Mononuclear cell (primary cell): Measurements from ENCODE around the gene GCNT4. TPM values are rescaled to one million over a fixed set of nuclear protein-coding genes. Genes with fewer than 3 reads are reported as not detected.

Source experiments
- H3K27me3 ChIP-seq: 2 replicates; pipeline ENCODE4 v1.6.0; 2011; ENCODE audit warnings: low read length, control low read depth; ENCODE audit not compliant: insufficient read depth
- H3K4me1 ChIP-seq: 2 replicates; pipeline ENCODE4 v1.5.1; 2011; ENCODE audit warnings: mild to moderate bottlenecking, low read length, control low read depth; ENCODE audit not compliant: insufficient read depth
- H3K4me3 ChIP-seq: 2 replicates; pipeline ENCODE4 v1.5.1; 2011; ENCODE audit warnings: mild to moderate bottlenecking, low read length, moderate library complexity
- H3K9me3 ChIP-seq: 2 replicates; pipeline ENCODE4 v1.5.1; 2011; ENCODE audit warnings: low read depth, mild to moderate bottlenecking, control low read depth, low read length
- total RNA-seq: library from RNA; depleted of rRNA; stranded (reverse); fragments of >200 nt; gene quantifications from one replicate; pipeline ENCODE4 v1.2.3, GENCODE V29; 2012

GCNT4 gene
- total RNA-seq, 1 donor: 10.8 TPM

GRCh38 chr5:75042522-75042921, 9.8 kb downstream of the GCNT4 start:
- Histone ChIP-seq H3K9me3 (no peaks in the 10 kb centered on the region), H3K4me3 (no peak overlapping the region), H3K4me1 (peaks cover 8% of the 10 kb centered on the region), H3K27me3 (no peaks in the 10 kb centered on the region)

GRCh38 chr5:75040973-75041372, 11.4 kb downstream of the GCNT4 start:
- no peak overlapping the region for H3K4me3 ChIP-seq
- no peaks in the 10 kb centered on the region for H3K27me3 ChIP-seq
- H3K4me1 ChIP-seq: peaks cover 8% of the 10 kb centered on the region
- no peaks in the 10 kb centered on the region for H3K9me3 ChIP-seq

- Histone ChIP-seq H3K9me3 (no peaks in the 10 kb centered on the region), H3K27me3 (no peaks in the 10 kb centered on the region), H3K4me1 (peaks cover 18% of the 10 kb centered on the region), H3K4me3 (no peak overlapping the region)
Observed at GRCh38 chr5:75037106-75037505, 15.3 kb downstream of the GCNT4 start.

- Histone ChIP-seq H3K4me3 (no peak overlapping the region), H3K27me3 (no peaks in the 10 kb centered on the region), H3K4me1 (peaks cover 18% of the 10 kb centered on the region), H3K9me3 (no peaks in the 10 kb centered on the region)
Observed at GRCh38 chr5:75034137-75034739, 18.1 kb downstream of the GCNT4 start.

GRCh38 chr5:75031366-75031765, 21.0 kb downstream of the GCNT4 start:
- Histone ChIP-seq H3K4me3 (no peak overlapping the region), H3K27me3 (no peaks in the 10 kb centered on the region), H3K9me3 (no peaks in the 10 kb centered on the region), H3K4me1 (peaks cover 18% of the 10 kb centered on the region)

GRCh38 chr5:75028090-75028489, 24.3 kb downstream of the GCNT4 start:
- no peak overlapping the region for H3K4me3 ChIP-seq
- H3K4me1 ChIP-seq: peaks cover 3% of the 10 kb centered on the region
- no peaks in the 10 kb centered on the region for H3K9me3 ChIP-seq
- H3K27me3 ChIP-seq: no peaks in the 10 kb centered on the region

GRCh38 chr5:75023368-75024159, 28.8 kb downstream of the GCNT4 start:
- no peak overlapping the region for H3K4me3 ChIP-seq

GRCh38 chr5:75021800-75022199, 30.6 kb downstream of the GCNT4 start:
- Histone ChIP-seq H3K4me1 (peaks cover 3% of the 10 kb centered on the region), H3K27me3 (no peaks in the 10 kb centered on the region), H3K9me3 (no peaks in the 10 kb centered on the region), H3K4me3 (no peak overlapping the region)

More at GRCh38 chr5:75023368-75024159, 28.8 kb downstream of the GCNT4 start:
- no peaks in the 10 kb centered on the region for H3K9me3 ChIP-seq
- H3K4me1 ChIP-seq: peaks cover 3% of the 10 kb centered on the region
- no peaks in the 10 kb centered on the region for H3K27me3 ChIP-seq

GRCh38 chr5:75021219-75021618, 31.1 kb downstream of the GCNT4 start:
- Histone ChIP-seq H3K4me1 (peaks cover 3% of the 10 kb centered on the region), H3K4me3 (no peak overlapping the region), H3K9me3 (no peaks in the 10 kb centered on the region), H3K27me3 (no peaks in the 10 kb centered on the region)

GRCh38 chr5:75020016-75020656, 32.2 kb downstream of the GCNT4 start:
- H3K9me3 ChIP-seq: no peaks in the 10 kb centered on the region
- no peak overlapping the region for H3K4me3 ChIP-seq
- peaks cover 3% of the 10 kb centered on the region for H3K4me1 ChIP-seq
- H3K27me3 ChIP-seq: no peaks in the 10 kb centered on the region

- Histone ChIP-seq H3K4me3 (no peak overlapping the region), H3K27me3 (no peaks in the 10 kb centered on the region), H3K9me3 (no peaks in the 10 kb centered on the region), H3K4me1 (no peaks in the 10 kb centered on the region)
Observed at GRCh38 chr5:75018805-75019587, 33.4 kb downstream of the GCNT4 start.

- H3K27me3 ChIP-seq: no peaks in the 10 kb centered on the region
- H3K9me3 ChIP-seq: no peaks in the 10 kb centered on the region
- no peak overlapping the region for H3K4me3 ChIP-seq
- H3K4me1 ChIP-seq: no peaks in the 10 kb centered on the region
Observed at GRCh38 chr5:75017971-75018370, 34.4 kb downstream of the GCNT4 start.

- no peaks in the 10 kb centered on the region for H3K4me1 ChIP-seq
- no peaks in the 10 kb centered on the region for H3K27me3 ChIP-seq
- H3K9me3 ChIP-seq: no peaks in the 10 kb centered on the region
- H3K4me3 ChIP-seq: no peak overlapping the region
Observed at GRCh38 chr5:75016896-75017295, 35.5 kb downstream of the GCNT4 start.

- Histone ChIP-seq H3K4me3 (no peak overlapping the region), H3K27me3 (no peaks in the 10 kb centered on the region), H3K9me3 (no peaks in the 10 kb centered on the region), H3K4me1 (no peaks in the 10 kb centered on the region)
Observed at GRCh38 chr5:75012748-75013147, 39.6 kb downstream of the GCNT4 start.

GRCh38 chr5:75010838-75011237, 41.5 kb downstream of the GCNT4 start:
- Histone ChIP-seq H3K27me3 (no peaks in the 10 kb centered on the region), H3K4me3 (no peak overlapping the region), H3K4me1 (no peaks in the 10 kb centered on the region), H3K9me3 (no peaks in the 10 kb centered on the region)
